IMR-90 (cell line): ENCODE results near the gene TIMM44. TPM values are rescaled to one million over a fixed set of nuclear protein-coding genes. Genes with fewer than 3 reads are reported as not detected.

Experiments
- ATAC-seq: fragments of 200-7000 bp; cut with Tn5 transposase; 2 replicates; pipeline ENCODE4 v1.9.1; 2020; ENCODE audit warnings: low read depth, mild to moderate bottlenecking, moderate library complexity
- BruUV-seq: library from RNA; stranded (reverse); fragments of 400-500 nt; replicated peaks from 2 replicates; lab custom pipeline; 2021; lab: Mats Ljungman, UMichigan
- CTCF ChIA-PET: fragments of 300-600 bp; formaldehyde crosslinking; extraction: SDS; loops from one replicate; lab custom pipeline; 2021; ENCODE audit warnings: antibody characterized with exemption; lab: Yijun Ruan, JAX
- POLR2A ChIA-PET: fragments of 300-600 bp; sonication (Branson Sonifier 250); formaldehyde crosslinking; loops from one replicate; lab custom pipeline; 2022; ENCODE audit warnings: antibody characterized with exemption; ENCODE audit not compliant: unreplicated experiment; lab: Charles Lee
- DNase-seq: peaks from one replicate; pipeline ENCODE4 v3.0.0; 2013
- H2AFZ ChIP-seq: replicated peaks from 2 replicates; pipeline ENCODE3; 2013; ENCODE audit warnings: low read length, mild to moderate bottlenecking; ENCODE audit not compliant: poor library complexity
- H2AK5ac ChIP-seq: 2 replicates; pipeline ENCODE4 v1.6.1; 2013; ENCODE audit warnings: low read depth, low read length, inconsistent platforms
- H2AK9ac ChIP-seq: replicated peaks from 2 replicates; pipeline ENCODE3; 2013; ENCODE audit warnings: mild to moderate bottlenecking, low read depth, low read length, moderate library complexity; ENCODE audit not compliant: poor library complexity
- H2BK120ac ChIP-seq: 2 replicates; pipeline ENCODE4 v1.6.1; 2013; ENCODE audit warnings: low read depth, low read length, inconsistent platforms
- H2BK15ac ChIP-seq: 3 replicates; pipeline ENCODE4 v1.6.1; 2013; ENCODE audit warnings: low read depth, low read length, inconsistent platforms
- H2BK20ac ChIP-seq: 2 replicates; pipeline ENCODE4 v1.6.1; 2013; ENCODE audit warnings: low read depth, mild to moderate bottlenecking, inconsistent platforms, low read length, moderate library complexity
- H2BK5ac ChIP-seq: 2 replicates; pipeline ENCODE4 v1.6.1; 2013; ENCODE audit warnings: mild to moderate bottlenecking, low read depth, low read length, inconsistent platforms; ENCODE audit not compliant: poor library complexity, severe bottlenecking
- H3K14ac ChIP-seq: replicated peaks from 2 replicates; pipeline ENCODE4 v1.6.1; 2013; ENCODE audit warnings: low read depth, low read length, inconsistent platforms
- H3K18ac ChIP-seq: 2 replicates; pipeline ENCODE4 v1.6.1; 2013; ENCODE audit warnings: low read depth, low read length, control low read depth
- H3K23ac ChIP-seq: 2 replicates; pipeline ENCODE4 v1.6.1; 2013; ENCODE audit warnings: low read depth, low read length, inconsistent platforms
- H3K27ac ChIP-seq: 2 replicates; pipeline ENCODE4 v1.5.1; 2013; ENCODE audit warnings: mild to moderate bottlenecking, control low read depth, low read length; ENCODE audit not compliant: insufficient read depth
- H3K27me3 ChIP-seq: 2 replicates; pipeline ENCODE4 v1.6.1; 2013; ENCODE audit warnings: low read length; ENCODE audit not compliant: control insufficient read depth, insufficient read depth
- H3K36me3 ChIP-seq: 2 replicates; pipeline ENCODE4 v1.6.1; 2013; ENCODE audit warnings: low read length, mixed read lengths; ENCODE audit not compliant: control insufficient read depth, insufficient read depth
- H3K4ac ChIP-seq: 2 replicates; pipeline ENCODE4 v1.6.1; 2013; ENCODE audit warnings: low read depth, low read length, inconsistent platforms
- H3K4me1 ChIP-seq: 2 replicates; pipeline ENCODE4 v1.6.1; 2013; ENCODE audit warnings: low read length, mixed read lengths; ENCODE audit not compliant: control insufficient read depth, insufficient read depth
- H3K4me2 ChIP-seq: 2 replicates; pipeline ENCODE4 v1.6.1; 2013; ENCODE audit warnings: low read depth, mild to moderate bottlenecking, control low read depth, low read length, moderate library complexity
- H3K4me3 ChIP-seq: 2 replicates; pipeline ENCODE4 v1.5.1; 2013; ENCODE audit warnings: low read depth, mild to moderate bottlenecking, control low read depth, low read length, moderate library complexity; ENCODE audit not compliant: insufficient read depth
- H3K56ac ChIP-seq: 2 replicates; pipeline ENCODE4 v1.6.1; 2013; ENCODE audit warnings: low read length, inconsistent platforms; ENCODE audit not compliant: insufficient read depth; ENCODE audit errors: extremely low read depth
- H3K79me1 ChIP-seq, 2 experiments: 2 replicates each; pipeline ENCODE4 v1.6.1; 2013; ENCODE audit warnings: low read length in 2 of 2, inconsistent platforms in 1 of 2, low read depth in 1 of 2
- H3K9ac ChIP-seq: 2 replicates; pipeline ENCODE4 v1.6.1; 2013; ENCODE audit warnings: low read depth, low read length, control low read depth
- H3K9me1 ChIP-seq: 2 replicates; pipeline ENCODE4 v1.6.1; 2013; ENCODE audit warnings: low read length, inconsistent platforms; ENCODE audit not compliant: insufficient read depth
- H3K9me3 ChIP-seq: 2 replicates; pipeline ENCODE4 v1.6.1; 2013; ENCODE audit warnings: low read length; ENCODE audit not compliant: control insufficient read depth, insufficient read depth
- H4K20me1 ChIP-seq: 2 replicates; pipeline ENCODE4 v1.6.1; 2013; ENCODE audit warnings: low read length, inconsistent platforms; ENCODE audit not compliant: insufficient read depth
- H4K5ac ChIP-seq: 2 replicates; pipeline ENCODE4 v1.6.1; 2013; ENCODE audit warnings: mild to moderate bottlenecking, low read depth, low read length, control low read depth
- H4K8ac ChIP-seq, 2 experiments: 2 replicates each; pipeline ENCODE4 v1.6.1; 2013; ENCODE audit warnings: low read depth in 2 of 2, low read length in 2 of 2, control low read depth in 1 of 2, inconsistent platforms in 1 of 2
- H4K91ac ChIP-seq: 2 replicates; pipeline ENCODE4 v1.6.1; 2013; ENCODE audit warnings: low read depth, low read length, inconsistent platforms; ENCODE audit not compliant: insufficient read depth
- BHLHE40 ChIP-seq: fragments of 150-350 bp; IDR thresholded peaks from 2 replicates; pipeline ENCODE4 v1.6.1; 2016; ENCODE audit warnings: mild to moderate bottlenecking, low read depth, low read length
- CEBPB ChIP-seq: IDR thresholded peaks from 2 replicates; pipeline ENCODE4 v1.6.1; 2012; ENCODE audit warnings: low read depth, low read length, improper control_type of control experiment
- CHD1 ChIP-seq: IDR thresholded peaks from 2 replicates; pipeline ENCODE4 v1.6.1; 2012; ENCODE audit warnings: low read depth, low read length, improper control_type of control experiment
- CTCF ChIP-seq: conservative IDR thresholded peaks from 2 replicates; pipeline ENCODE4 v1.5.1; 2012; ENCODE audit warnings: mild to moderate bottlenecking, low read depth, low read length, improper control_type of control experiment
- ELK1 ChIP-seq: fragments of 150-350 bp; IDR thresholded peaks from 2 replicates; pipeline ENCODE4 v1.6.1; 2016; ENCODE audit warnings: low read depth, mild to moderate bottlenecking, low read length, moderate library complexity, borderline replicate concordance
- FOS ChIP-seq: fragments of 150-350 bp; IDR thresholded peaks from 2 replicates; pipeline ENCODE4 v1.6.1; 2016; ENCODE audit warnings: low read depth, low read length
- MAFK ChIP-seq: IDR thresholded peaks from 2 replicates; pipeline ENCODE4 v1.6.1; 2012; ENCODE audit warnings: low read depth, low read length, improper control_type of control experiment
- MAZ ChIP-seq: IDR thresholded peaks from 2 replicates; pipeline ENCODE4 v1.6.1; 2012; ENCODE audit warnings: low read depth, mild to moderate bottlenecking, low read length, improper control_type of control experiment, moderate library complexity, borderline replicate concordance
- NFE2L2 ChIP-seq: fragments of 150-350 bp; IDR thresholded peaks from 2 replicates; pipeline ENCODE4 v1.6.1; 2016; ENCODE audit warnings: low read depth, mild to moderate bottlenecking, low read length
- POLR2A ChIP-seq: IDR thresholded peaks from 2 replicates; pipeline ENCODE4 v1.6.1; 2012; ENCODE audit warnings: mild to moderate bottlenecking, low read depth, low read length
- RAD21 ChIP-seq: IDR thresholded peaks from 2 replicates; pipeline ENCODE4 v1.6.1; 2012; ENCODE audit warnings: low read length, improper control_type of control experiment
- RCOR1 ChIP-seq: IDR thresholded peaks from 2 replicates; pipeline ENCODE4 v1.6.1; 2012; ENCODE audit warnings: mild to moderate bottlenecking, low read length, improper control_type of control experiment; ENCODE audit not compliant: insufficient replicate concordance
- RFX5 ChIP-seq: IDR thresholded peaks from 2 replicates; pipeline ENCODE4 v1.8.0; 2012; ENCODE audit warnings: low read depth, mild to moderate bottlenecking, low read length, moderate library complexity
- SMC3 ChIP-seq: fragments of 150-350 bp; IDR thresholded peaks from 2 replicates; pipeline ENCODE4 v1.6.1; 2016; ENCODE audit warnings: low read depth, mild to moderate bottlenecking, antibody characterized with exemption, low read length, moderate library complexity
- USF2 ChIP-seq: fragments of 150-350 bp; IDR thresholded peaks from 2 replicates; pipeline ENCODE4 v1.6.1; 2017; ENCODE audit warnings: mild to moderate bottlenecking, antibody characterized with exemption, low read length, low read depth
- WGBS, 2 experiments: methylation state at CpG; one replicate each; pipeline versions ENCODE4 v1.1.5 to v1.1.7; 2013; ENCODE audit warnings: missing lambda C conversion rate in 2 of 2; ENCODE audit not compliant: insufficient read length in 1 of 2; ENCODE audit errors: extremely low coverage in 2 of 2; 5-methylcytosine and 5-hydroxymethylcytosine counted together
- dilution Hi-C: fragments of 300-500 bp; cut with HindIII; formaldehyde crosslinking; loops from one replicate; pipeline ENCODE4 v1.14.3; 2018; ENCODE audit warnings: low sequenced_read_pairs; ENCODE audit not compliant: unreplicated experiment
- in situ Hi-C: fragments of 300-500 bp; cut with MboI; formaldehyde crosslinking; loops from 3 replicates; pipeline ENCODE4 v1.14.3; 2019; ENCODE audit warnings: low sequenced_read_pairs, inconsistent platforms, mixed read lengths
- intact Hi-C: fragments of 100-400 bp; cut with micrococcal nuclease; formaldehyde crosslinking; loops from 2 replicates; pipeline ENCODE4 v1.10.0; 2022
- polyA plus RNA-seq, 3 experiments: library from polyadenylated mRNA; depleted of rRNA; stranded (reverse); fragments of >200 nt; gene quantifications; 2 replicates each; pipeline ENCODE4 v1.2.3, GENCODE V29; 2012; ENCODE audit warnings: low replicate concordance in 1 of 3
- total RNA-seq: library from RNA; depleted of rRNA; stranded (reverse); fragments of >200 nt; gene quantifications from 2 replicates; pipeline ENCODE4 v1.2.3, GENCODE V29; 2012

Gene TIMM44
- total and polyA plus RNA-seq, 2 of the 4 experiments (the other 2 are of a cell fraction) = 37.6 to 52.3 TPM

GRCh38 chr19:7905859-7906258 is 37.6 kb downstream of the TIMM44 start:
- Histone ChIP-seq H3K4me3 (no peak overlapping the region), H2AK9ac (no peak overlapping the region), H3K23ac (no peak overlapping the region), H4K91ac (no peak overlapping the region), H2BK15ac (no peak overlapping the region), H3K4me2 (no peak overlapping the region), H3K18ac (no peak overlapping the region), H3K27me3 (no peaks in the 10 kb centered on the region), H2BK5ac (no peak overlapping the region), H3K4ac (no peak overlapping the region), H3K79me1 (peaks cover 14 to 52% of the 10 kb centered on the region in 2 experiments; a peak in 3 of 4 replicates), H4K20me1 (peaks cover 50% of the 10 kb centered on the region), H2BK20ac (no peak overlapping the region), H2BK120ac (no peak overlapping the region), H3K4me1 (peaks cover 10% of the 10 kb centered on the region), H3K9me3 (no peaks in the 10 kb centered on the region), H3K36me3 (peaks cover 19% of the 10 kb centered on the region), H2AK5ac (no peak overlapping the region), H4K8ac (no peak overlapping the region), H2AFZ (no peak overlapping the region), H4K5ac (no peak overlapping the region), H3K9ac (no peak overlapping the region), H3K9me1 (peaks cover 11% of the 10 kb centered on the region), H3K14ac (no peak overlapping the region), H3K27ac (no peak overlapping the region), H3K56ac (no peak overlapping the region)
- WGBS, 2 experiments = 100% methylated on average over 1 of the region's 10 CpGs; no CpG with 5 or more reads in 1 of the 2 experiments
- ChIA-PET CTCF (no interaction called here), POLR2A (no interaction called here)
- in situ Hi-C loops (no loop called here), intact Hi-C loops (no loop called here), dilution Hi-C loops (no loop called here)
- ATAC-seq (no peak), DNase-seq (no peak)
- TF ChIP-seq USF2 (no peak), NFE2L2 (no peak), CEBPB (no peak), RFX5 (no peak), RAD21 (no peak), CHD1 (no peak), FOS (no peak), RCOR1 (no peak), SMC3 (no peak), ELK1 (no peak), BHLHE40 (no peak), MAZ (no peak), CTCF (no peak), MAFK (no peak), POLR2A (no peak)
- BruUV-seq = no TSS peak
